Measurements from ENCODE around the gene BTBD16.

The BTBD16 gene

DNA sequence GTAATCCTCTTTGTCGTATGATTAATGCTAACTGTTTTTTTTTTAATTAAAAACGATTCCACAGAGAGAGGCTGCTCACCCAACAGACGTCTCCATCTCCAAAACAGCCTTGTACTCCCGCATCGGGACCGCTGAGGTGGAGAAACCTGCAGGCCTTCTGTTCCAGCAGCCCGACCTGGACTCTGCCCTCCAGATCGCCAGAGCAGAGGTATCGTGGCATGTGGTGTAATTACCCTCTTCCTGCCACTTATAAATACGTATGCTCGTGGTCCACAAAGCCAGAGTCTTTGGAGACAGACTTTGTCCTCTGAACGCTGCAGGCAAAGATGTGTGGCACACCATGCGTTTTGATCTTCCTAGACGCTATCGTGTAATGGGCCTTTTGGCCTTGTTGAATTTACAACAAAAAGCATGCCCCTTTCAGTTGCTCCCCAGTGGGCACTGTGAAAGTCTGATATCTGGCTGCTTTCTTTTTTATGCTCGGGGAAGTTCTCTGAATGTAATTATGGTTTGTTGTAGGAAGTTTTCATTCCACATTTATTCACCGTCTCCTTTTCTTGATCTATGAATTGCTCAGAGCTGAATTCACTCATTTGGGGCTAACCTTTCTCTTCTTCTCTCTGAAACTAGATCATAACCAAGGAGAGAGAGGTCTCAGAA lies 33.6 kb upstream of the BTBD16 start:
- Histone ChIP-seq H3K9me3 (ENCODE audit: insufficient read depth, low read length) (no peaks in the 10 kb centered on the region), H3K27ac (ENCODE audit: low read length) (no peak overlapping the region), H3K4me1 (ENCODE audit: low read length) (no peaks in the 10 kb centered on the region), H3K4me2 (ENCODE audit: low read length) (no peak overlapping the region), H2AFZ (ENCODE audit: low read depth, low read length) (no peak overlapping the region), H3K4me3 (ENCODE audit: low read length) (no peak overlapping the region), H3K27me3 (ENCODE audit: low read depth, low read length) (no peaks in the 10 kb centered on the region), H3K36me3 (replicated peaks; ENCODE audit: low read depth, low read length) (no peaks in the 10 kb centered on the region), H3K79me2 (ENCODE audit: low read length) (no peaks in the 10 kb centered on the region), H4K20me1 (ENCODE audit: insufficient read depth, low read length) (no peaks in the 10 kb centered on the region), H3K9ac (ENCODE audit: low read length) (no peak overlapping the region)
- TF ChIP-seq EZH2phosphoT487 (IDR thresholded peaks at IDR 0.05; ENCODE audit: low read depth) (no peak), CTCF (IDR thresholded peaks at IDR 0.05; ENCODE audit: low read depth, low read length) (no peak)

GRCh38 chr10:122239578-122240257 lies 31.4 kb upstream of the BTBD16 start:
- H3K27me3 ChIP-seq (ENCODE audit: low read depth, low read length) = no peaks in the 10 kb centered on the region; the same call in 1 of the 2 replicates
- no peaks in the 10 kb centered on the region for H3K79me2 ChIP-seq (ENCODE audit: low read length)
- H3K4me3 ChIP-seq (ENCODE audit: low read length) = no peak overlapping the region
- no peaks in the 10 kb centered on the region for H3K4me1 ChIP-seq (ENCODE audit: low read length)
- no peak overlapping the region for H3K9ac ChIP-seq (ENCODE audit: low read length)
- H2AFZ ChIP-seq (ENCODE audit: low read depth, low read length) = no peak overlapping the region
- no peaks in the 10 kb centered on the region for H4K20me1 ChIP-seq (ENCODE audit: insufficient read depth, low read length)
- H3K27ac ChIP-seq (ENCODE audit: low read length) = no peak overlapping the region
- H3K4me2 ChIP-seq (ENCODE audit: low read length) = no peak overlapping the region
- H3K36me3 ChIP-seq (replicated peaks; ENCODE audit: low read depth, low read length) = no peaks in the 10 kb centered on the region
- no peaks in the 10 kb centered on the region for H3K9me3 ChIP-seq (ENCODE audit: insufficient read depth, low read length)
- TF ChIP-seq EZH2phosphoT487 (IDR thresholded peaks at IDR 0.05; ENCODE audit: low read depth) (no peak), CTCF (IDR thresholded peaks at IDR 0.05; ENCODE audit: low read depth, low read length) (no peak)

GRCh38 chr10:122240401-122240800 lies 30.7 kb upstream of the BTBD16 start:
- H3K4me1 ChIP-seq (ENCODE audit: low read length) = no peaks in the 10 kb centered on the region

More at GRCh38 chr10:122240401-122240800, 30.7 kb upstream of the BTBD16 start:
- TF ChIP-seq EZH2phosphoT487 (IDR thresholded peaks at IDR 0.05; ENCODE audit: low read depth) = no peak
- no peak for TF ChIP-seq CTCF (IDR thresholded peaks at IDR 0.05; ENCODE audit: low read depth, low read length)
- no peaks in the 10 kb centered on the region for H4K20me1 ChIP-seq (ENCODE audit: insufficient read depth, low read length)
- H3K79me2 ChIP-seq (ENCODE audit: low read length) = no peaks in the 10 kb centered on the region
- H3K27ac ChIP-seq (ENCODE audit: low read length) = no peak overlapping the region
- no peak overlapping the region for H2AFZ ChIP-seq (ENCODE audit: low read depth, low read length)
- no peak overlapping the region for H3K4me2 ChIP-seq (ENCODE audit: low read length)
- H3K27me3 ChIP-seq (ENCODE audit: low read depth, low read length) = peaks cover 4% of the 10 kb centered on the region; the same call in 1 of the 2 replicates
- no peaks in the 10 kb centered on the region for H3K9me3 ChIP-seq (ENCODE audit: insufficient read depth, low read length)
- no peaks in the 10 kb centered on the region for H3K36me3 ChIP-seq (replicated peaks; ENCODE audit: low read depth, low read length)
- no peak overlapping the region for H3K4me3 ChIP-seq (ENCODE audit: low read length)
- H3K9ac ChIP-seq (ENCODE audit: low read length) = no peak overlapping the region

All from OCI-LY3 (cell line).